DMS79 treated with DMSO at 0.1 percent for 48 hours (cell line): ENCODE data around the gene CMTM7.

ENCODE experiments used
- DNase-seq: peaks from one replicate; lab custom pipeline; 2025; lab: John Stamatoyannopoulos, UW

The CMTM7 gene

GRCh38 chr3:32414522-32415202, 23.0 kb downstream of the CMTM7 start:
- DNase-seq: no peak

DNA sequence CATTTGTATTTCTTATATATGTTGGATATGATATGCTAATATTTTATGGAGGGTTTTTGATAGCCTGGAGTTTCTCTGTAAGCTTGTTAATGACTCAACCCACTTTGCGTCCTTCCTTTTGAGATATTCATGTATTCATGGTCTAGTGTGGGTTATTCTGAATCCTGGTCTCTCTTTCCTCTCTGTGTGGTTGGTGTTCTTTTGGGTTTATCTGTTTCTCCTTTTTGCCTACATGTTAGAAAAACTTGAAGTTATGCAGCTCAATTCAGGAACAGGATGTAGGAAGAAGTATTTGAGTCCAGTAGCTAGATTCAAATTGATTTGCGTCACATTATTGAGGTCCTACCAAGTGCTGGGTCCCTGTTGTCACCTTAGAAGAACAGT, 28.1 kb downstream of the CMTM7 start:
- no peak for DNase-seq

GRCh38 chr3:32420126-32421038, 28.7 kb downstream of the CMTM7 start:
- DNase-seq: no peak

GRCh38 chr3:32421185-32421584, 29.5 kb downstream of the CMTM7 start:
- no peak for DNase-seq

- peak; percentile 60 for DNase-seq
Measured at GRCh38 chr3:32421991-32422859, 30.6 kb downstream of the CMTM7 start.

DNA sequence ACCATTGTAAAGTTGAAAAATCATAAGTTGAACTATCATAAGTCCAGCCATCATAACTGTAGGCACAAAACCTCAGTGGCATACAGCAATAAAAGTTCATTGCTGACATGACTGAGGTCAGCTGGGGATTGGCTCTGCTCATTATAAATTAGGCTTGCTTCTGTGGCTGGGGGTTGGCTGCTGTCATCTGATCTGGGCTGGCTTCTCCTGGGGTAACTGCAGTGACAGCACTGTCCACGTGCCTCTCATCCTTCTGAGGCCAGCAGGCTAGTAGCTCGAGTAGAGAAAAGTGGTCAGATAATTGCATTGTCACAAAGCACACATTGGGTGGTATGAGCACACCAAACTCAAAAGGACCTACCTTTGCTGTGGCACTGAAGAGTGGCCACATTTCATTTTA, 31.3 kb downstream of the CMTM7 start:
- DNase-seq: no peak

DNA sequence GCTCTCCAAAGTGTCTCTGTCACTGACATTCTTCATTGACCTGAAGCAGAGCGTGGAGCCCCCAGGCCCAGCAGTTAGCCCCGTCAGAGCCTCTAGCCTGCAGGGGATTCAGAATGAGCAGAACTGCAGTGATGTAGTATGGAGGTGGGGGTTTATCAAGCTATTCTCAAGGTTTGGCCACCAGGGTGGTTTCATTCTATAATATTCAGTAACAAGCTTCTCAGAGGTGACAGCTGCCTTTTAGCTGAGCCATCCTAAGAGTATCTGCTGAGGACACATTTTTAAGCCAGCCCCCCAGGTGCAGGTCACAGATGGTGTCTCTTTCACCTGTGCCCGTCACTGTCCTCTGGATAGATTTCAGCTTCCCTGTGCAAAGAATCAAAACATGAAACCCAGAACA, 31.9 kb downstream of the CMTM7 start:
- no peak for DNase-seq

DNA sequence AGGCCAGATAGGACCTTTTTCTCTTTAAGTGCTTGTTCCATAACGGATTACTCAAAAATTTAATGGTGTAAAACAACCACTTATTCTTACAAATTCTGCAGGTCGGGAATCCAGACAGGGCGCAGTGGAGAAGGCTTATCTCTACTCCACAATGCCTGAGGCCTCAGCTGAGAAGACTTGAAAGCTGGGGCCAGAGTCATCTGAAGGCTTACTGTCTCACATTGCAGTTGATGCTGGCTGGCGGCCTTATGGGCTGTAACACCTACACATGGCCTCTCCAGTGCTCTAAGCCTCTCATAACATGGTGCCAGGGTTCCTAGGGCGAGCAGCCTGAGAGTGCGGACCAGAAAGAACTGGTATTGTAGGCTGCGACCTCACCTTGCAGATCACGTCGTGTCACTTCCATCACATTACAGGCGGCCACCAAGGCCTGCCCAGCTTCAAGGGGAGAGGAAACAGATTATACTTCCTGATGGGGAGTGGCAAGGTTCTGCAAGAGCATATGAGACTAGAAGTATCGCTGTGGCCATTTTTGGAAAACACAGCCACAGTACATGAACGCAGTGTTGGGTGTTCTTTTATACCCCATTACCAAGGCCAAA, 32.4 kb downstream of the CMTM7 start:
- DNase-seq: peak; percentile 21

DNA sequence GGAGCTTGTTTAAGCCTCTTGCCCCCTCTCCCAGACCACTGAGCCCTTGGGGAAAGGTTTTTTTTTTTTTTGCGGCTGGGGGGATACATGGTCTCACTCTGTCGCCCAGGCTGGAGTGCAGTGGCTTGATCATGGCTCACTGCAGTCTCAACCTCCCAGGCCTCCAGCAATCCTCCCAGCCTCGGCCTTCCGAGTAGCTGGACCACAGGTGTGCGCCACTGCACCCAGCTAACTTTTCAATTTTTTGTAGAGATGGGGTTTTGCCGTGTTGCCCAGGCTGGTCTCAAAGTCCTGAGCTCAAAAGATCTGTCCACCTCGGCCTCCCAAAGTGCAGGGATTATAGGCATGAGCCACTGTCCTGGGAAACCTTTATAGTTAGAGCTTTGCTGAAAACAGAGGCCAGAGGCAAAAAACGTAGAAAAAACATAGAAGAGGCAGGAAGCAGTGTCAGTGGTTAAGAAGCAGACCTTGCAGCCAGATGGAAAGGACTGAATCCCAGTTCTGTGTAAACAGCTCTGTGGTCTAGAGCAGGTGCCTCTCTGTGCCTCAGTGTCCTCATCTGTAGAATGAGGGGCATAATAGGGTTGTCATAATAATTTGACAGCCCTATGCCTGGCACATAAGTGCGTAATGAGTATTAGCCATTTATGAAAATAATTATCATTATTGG, 33.1 kb downstream of the CMTM7 start:
- no peak for DNase-seq

- DNase-seq: no peak
Measured at GRCh38 chr3:32428092-32429068, 36.7 kb downstream of the CMTM7 start.

DNA sequence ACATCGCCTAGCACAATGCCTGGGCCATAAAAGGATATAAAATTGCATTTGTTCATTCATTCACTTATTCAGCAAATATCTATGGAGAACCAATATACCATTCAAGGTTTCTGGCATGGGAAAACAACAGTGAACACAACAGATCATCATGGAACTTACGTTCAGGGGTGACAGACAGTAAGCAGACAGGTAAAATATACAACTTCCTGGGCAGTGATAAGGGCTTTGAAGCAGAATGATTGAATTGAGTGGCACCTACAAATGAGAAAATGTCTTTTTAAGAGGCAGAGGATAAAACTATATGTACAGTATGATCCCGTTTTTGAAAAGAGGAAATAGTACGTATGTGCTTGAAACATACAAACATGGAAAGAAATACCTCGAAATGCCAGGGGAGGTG, 39.2 kb downstream of the CMTM7 start:
- DNase-seq: no peak

DNA sequence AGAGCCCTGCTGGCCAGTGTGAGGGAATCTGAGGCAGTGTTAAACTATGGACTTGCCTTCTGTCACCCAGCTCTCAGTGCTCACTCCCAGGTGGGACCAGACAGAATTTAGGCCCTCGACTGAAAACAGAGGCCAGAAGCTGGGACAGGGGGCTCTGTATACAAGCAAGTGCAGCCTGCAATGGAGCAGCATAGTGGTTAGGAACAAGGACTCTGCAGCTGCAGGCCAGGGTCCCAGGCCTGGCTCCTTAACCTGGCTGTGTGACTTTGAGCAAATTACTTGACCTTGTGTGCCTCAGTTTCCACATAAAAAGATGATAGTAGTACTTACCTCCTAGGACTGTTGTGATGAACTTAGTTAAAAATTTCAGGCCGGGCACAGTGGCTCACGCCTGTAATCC, 39.8 kb downstream of the CMTM7 start:
- no peak for DNase-seq

GRCh38 chr3:32432045-32432710, 40.5 kb downstream of the CMTM7 start:
- DNase-seq: no peak

GRCh38 chr3:32432711-32433530, 41.3 kb downstream of the CMTM7 start:
- DNase-seq: no peak

DNA sequence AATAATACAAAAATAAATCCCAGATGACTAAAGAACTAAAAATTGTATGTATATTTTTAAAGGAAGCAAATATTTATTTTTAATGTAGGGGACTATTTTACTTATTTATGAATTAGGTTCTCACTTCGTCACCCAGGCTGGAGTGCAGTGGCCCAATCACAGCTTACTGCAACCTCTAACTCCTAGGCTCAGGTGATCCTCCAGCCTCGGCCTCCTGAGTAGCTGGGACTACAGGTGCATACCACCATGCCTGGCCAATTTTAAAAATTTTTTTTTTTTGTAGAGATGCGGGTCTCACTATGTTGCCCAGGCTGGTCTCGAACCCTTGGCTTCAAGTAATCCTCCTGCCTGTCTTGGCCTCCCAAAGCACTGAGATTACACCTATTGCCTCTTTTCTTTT, 42.6 kb downstream of the CMTM7 start:
- DNase-seq: no peak

DNA sequence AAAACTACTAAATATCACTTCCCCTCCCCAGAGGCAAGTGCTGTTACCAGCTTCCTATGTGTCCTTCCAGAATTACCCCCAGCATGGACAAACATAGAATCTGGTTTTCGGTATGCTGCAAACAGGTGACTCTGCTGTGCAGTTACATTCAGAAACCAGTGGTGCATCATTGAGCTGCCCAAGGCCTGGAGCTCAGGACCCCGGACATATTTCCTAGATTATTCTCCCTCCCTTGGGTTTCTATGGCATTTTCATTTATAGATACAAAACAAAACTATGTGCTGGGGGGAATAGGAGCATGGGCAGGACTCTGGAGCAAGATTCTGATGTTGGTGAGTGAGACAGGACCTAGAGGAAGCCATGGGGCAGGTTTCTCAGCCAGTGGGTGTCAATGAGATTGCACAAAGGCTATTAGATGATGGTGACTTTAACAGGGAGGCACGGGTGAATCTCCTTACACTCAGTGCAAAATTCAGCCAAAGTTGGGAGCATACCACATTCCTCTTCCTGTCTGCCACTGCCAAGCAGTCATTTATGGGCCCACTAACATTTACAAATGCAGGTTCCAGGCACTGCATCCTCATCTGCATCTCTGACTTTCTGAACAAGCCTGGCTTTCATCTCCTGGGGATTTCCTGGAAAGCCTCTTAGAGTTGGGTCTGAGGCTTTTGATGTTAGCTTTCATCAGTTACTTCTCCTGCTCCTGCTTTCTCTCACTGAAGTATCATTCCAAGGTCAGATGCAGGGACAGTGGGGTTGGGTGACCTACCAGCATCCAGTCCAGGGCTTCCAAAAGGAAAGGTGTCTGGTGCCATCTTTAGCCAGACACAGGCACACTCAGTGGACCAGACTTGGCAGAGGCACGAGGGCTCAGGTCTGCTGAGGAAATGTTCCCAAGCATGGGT, 44.5 kb downstream of the CMTM7 start:
- DNase-seq: no peak

- no peak for DNase-seq
Measured at GRCh38 chr3:32436816-32437189, 45.1 kb downstream of the CMTM7 start.

- no peak for DNase-seq
Measured at GRCh38 chr3:32437896-32438295, 46.2 kb downstream of the CMTM7 start.
